ENCODE results near the gene SCGB2B2. TPM values are rescaled to one million over a fixed set of nuclear protein-coding genes. Genes with fewer than 3 reads are reported as not detected.

The SCGB2B2 gene
- total RNA-seq, 1 donor from 2014 or later: not detected

- Histone ChIP-seq H3K36me3 (no peaks in the 10 kb centered on the region), H3K4me3 (no peak overlapping the region), H3K27me3 (ENCODE audit: low read depth) (no peaks in the 10 kb centered on the region), H3K27ac (replicated peaks) (no peak overlapping the region), H3K9me3 (replicated peaks) (no peaks in the 10 kb centered on the region), H3K4me1 (peaks cover 11% of the 10 kb centered on the region)
- TF ChIP-seq CTCF (IDR thresholded peaks at IDR 0.05; ENCODE audit: borderline replicate concordance): no peak
- no peak for DNase-seq
- intact Hi-C loops (cut with micrococcal nuclease): no loop called here
These were observed 31.9 kb downstream of the SCGB2B2 start for GRCh38 chr19:34644991-34645461.

GRCh38 chr19:34642241-34642640, 34.7 kb downstream of the SCGB2B2 start:
- no peaks in the 10 kb centered on the region for H3K9me3 ChIP-seq (replicated peaks)
- H3K4me1 ChIP-seq: peaks cover 11% of the 10 kb centered on the region
- intact Hi-C loops (cut with micrococcal nuclease): no loop called here
- no peaks in the 10 kb centered on the region for H3K36me3 ChIP-seq
- no peaks in the 10 kb centered on the region for H3K27me3 ChIP-seq (ENCODE audit: low read depth)
- TF ChIP-seq CTCF (IDR thresholded peaks at IDR 0.05; ENCODE audit: borderline replicate concordance): no peak
- no peak for DNase-seq
- no peak overlapping the region for H3K27ac ChIP-seq (replicated peaks)
- no peak overlapping the region for H3K4me3 ChIP-seq

GRCh38 chr19:34639491-34640085, 37.4 kb downstream of the SCGB2B2 start:
- peak; percentile 87 for TF ChIP-seq CTCF (IDR thresholded peaks at IDR 0.05; ENCODE audit: borderline replicate concordance)
- H3K27me3 ChIP-seq (ENCODE audit: low read depth): no peaks in the 10 kb centered on the region
- no peaks in the 10 kb centered on the region for H3K4me1 ChIP-seq
- no peak for DNase-seq
- peaks cover 11% of the 10 kb centered on the region for H3K36me3 ChIP-seq
- no peak overlapping the region for H3K4me3 ChIP-seq
- intact Hi-C loops (cut with micrococcal nuclease): loop anchor here (2.0 kb wide), 1 partner anchor 73 kb away; no protein-coding TSS in a partner anchor
- peaks cover 12% of the 10 kb centered on the region for H3K9me3 ChIP-seq (replicated peaks)
- no peak overlapping the region for H3K27ac ChIP-seq (replicated peaks)

- TF ChIP-seq CTCF (IDR thresholded peaks at IDR 0.05; ENCODE audit: borderline replicate concordance): no peak
- Histone ChIP-seq H3K4me1 (no peaks in the 10 kb centered on the region), H3K36me3 (peaks cover 16% of the 10 kb centered on the region), H3K27me3 (ENCODE audit: low read depth) (no peaks in the 10 kb centered on the region), H3K9me3 (replicated peaks) (peaks cover 21% of the 10 kb centered on the region), H3K4me3 (no peak overlapping the region), H3K27ac (replicated peaks) (no peak overlapping the region)
- intact Hi-C loops (cut with micrococcal nuclease): no loop called here
- DNase-seq: no peak
These were observed 43.2 kb downstream of the SCGB2B2 start for GRCh38 chr19:34633802-34634201.

Other genes starting within 250 kb of the SCGB2B2 start
- gene UBA2, start 248.8 kb downstream of the SCGB2B2 start, total RNA-seq: 44.0 TPM
- gene WTIP, start 195.4 kb downstream of the SCGB2B2 start, total RNA-seq: 19.5 TPM
- gene ZNF302, start 519 bp upstream of the SCGB2B2 start, total RNA-seq: 45.6 TPM
- 23.3 TPM for gene ZNF181, start 57.1 kb upstream of the SCGB2B2 start, total RNA-seq
- 4.4 TPM for gene ZNF599, start 96.1 kb upstream of the SCGB2B2 start, total RNA-seq
- 2.5 TPM for gene ZNF30, start 249.7 kb upstream of the SCGB2B2 start, total RNA-seq